SK-N-MC (cell line): ENCODE measurements around the gene NDUFS4.

Experiments used
- EZH2 ChIP-seq: fragments of 200-600 bp; sonication (generic); IDR thresholded peaks from one replicate; pipeline ENCODE4 v1.6.1; 2017; ENCODE audit warnings: antibody characterized with exemption
- POLR2AphosphoS5 ChIP-seq: IDR thresholded peaks from 2 replicates; pipeline ENCODE4 v1.6.1; 2012; ENCODE audit warnings: mild to moderate bottlenecking, low read depth, low read length, borderline replicate concordance

DNA sequence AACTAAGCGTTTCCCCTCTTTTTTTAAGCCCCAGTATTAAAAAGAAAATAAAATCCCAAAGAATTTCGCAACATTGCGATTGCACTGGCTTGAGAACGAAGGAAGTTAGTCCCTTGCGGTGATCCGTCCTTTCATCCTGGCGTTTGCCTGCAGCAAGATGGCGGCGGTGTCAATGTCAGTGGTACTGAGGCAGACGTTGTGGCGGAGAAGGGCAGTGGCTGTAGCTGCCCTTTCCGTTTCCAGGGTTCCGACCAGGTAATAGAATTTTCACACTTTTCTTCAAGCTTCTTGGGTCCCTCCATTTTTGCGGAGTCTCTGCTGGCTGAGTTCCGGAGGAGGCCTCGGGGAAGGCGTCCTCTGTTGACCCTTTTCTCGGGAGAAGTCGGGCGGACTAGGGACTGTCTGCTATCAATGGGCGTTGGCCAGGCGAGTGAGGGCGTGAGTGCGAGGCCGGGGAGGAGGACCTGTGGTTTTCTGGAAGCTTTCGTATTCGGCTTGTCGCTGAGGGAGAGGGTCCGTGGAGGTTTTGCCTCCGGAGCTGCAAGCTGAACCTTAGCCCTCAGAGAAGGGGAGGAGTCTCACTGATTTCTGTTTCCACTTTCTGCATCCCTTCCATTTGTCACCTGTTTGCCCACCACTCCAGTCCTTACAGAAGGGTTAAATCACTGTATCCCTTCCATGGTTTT lies at the start of gene NDUFS4:
- TF ChIP-seq POLR2AphosphoS5 (peak; percentile 90), EZH2 (no peak)
